WTC11 (cell line): Measurements from ENCODE around the gene ZNF326.

Source experiments
- CREB1 ChIP-seq: sonication (generic); formaldehyde crosslinking; IDR thresholded peaks from 2 replicates; pipeline ENCODE4 v1.8.0; 2023; ENCODE audit warnings: mild to moderate bottlenecking, missing genetic modification reagents
- E2F4 ChIP-seq: sonication (generic); formaldehyde crosslinking; IDR thresholded peaks from 2 replicates; pipeline ENCODE4 v1.8.1; 2022; ENCODE audit warnings: low read depth, mild to moderate bottlenecking, moderate library complexity, missing genetic modification reagents, borderline replicate concordance
- RELA ChIP-seq: sonication (generic); formaldehyde crosslinking; IDR thresholded peaks from 2 replicates; pipeline ENCODE4 v1.8.1; 2022; ENCODE audit warnings: missing genetic modification reagents, mild to moderate bottlenecking, borderline replicate concordance
- TF ChIP-seq, protein P1 (sequence below): fragments of 200-600 bp; IDR thresholded peaks from 2 replicates; pipeline ENCODE4 v1.8.0; 2022; ENCODE audit warnings: antibody characterized with exemption

GRCh38 chr1:89994231-89994804, 592 bp upstream of the ZNF326 start:
- TF ChIP-seq, protein P1, sequence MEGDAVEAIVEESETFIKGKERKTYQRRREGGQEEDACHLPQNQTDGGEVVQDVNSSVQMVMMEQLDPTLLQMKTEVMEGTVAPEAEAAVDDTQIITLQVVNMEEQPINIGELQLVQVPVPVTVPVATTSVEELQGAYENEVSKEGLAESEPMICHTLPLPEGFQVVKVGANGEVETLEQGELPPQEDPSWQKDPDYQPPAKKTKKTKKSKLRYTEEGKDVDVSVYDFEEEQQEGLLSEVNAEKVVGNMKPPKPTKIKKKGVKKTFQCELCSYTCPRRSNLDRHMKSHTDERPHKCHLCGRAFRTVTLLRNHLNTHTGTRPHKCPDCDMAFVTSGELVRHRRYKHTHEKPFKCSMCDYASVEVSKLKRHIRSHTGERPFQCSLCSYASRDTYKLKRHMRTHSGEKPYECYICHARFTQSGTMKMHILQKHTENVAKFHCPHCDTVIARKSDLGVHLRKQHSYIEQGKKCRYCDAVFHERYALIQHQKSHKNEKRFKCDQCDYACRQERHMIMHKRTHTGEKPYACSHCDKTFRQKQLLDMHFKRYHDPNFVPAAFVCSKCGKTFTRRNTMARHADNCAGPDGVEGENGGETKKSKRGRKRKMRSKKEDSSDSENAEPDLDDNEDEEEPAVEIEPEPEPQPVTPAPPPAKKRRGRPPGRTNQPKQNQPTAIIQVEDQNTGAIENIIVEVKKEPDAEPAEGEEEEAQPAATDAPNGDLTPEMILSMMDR = no peak
- TF ChIP-seq CREB1 (CRISPR knock-in tag) (no peak), E2F4 (CRISPR knock-in tag) (no peak), RELA (CRISPR knock-in tag) (no peak)
